NCI-H460 (cell line): Measurements from ENCODE around the gene EGFL8. TPM values are rescaled to one million over a fixed set of nuclear protein-coding genes. Genes with fewer than 3 reads are reported as not detected.
"Not testable (repeated sequence)": the region's sequence is repeated elsewhere in the genome, so short reads cannot be mapped to it uniquely, and the experiment has no call there.

ENCODE experiments used
- DNase-seq: peaks from one replicate; pipeline ENCODE4 v3.0.0-alpha.2; 2016; ENCODE audit warnings: low read depth; ENCODE audit errors: extremely low read depth
- total RNA-seq: library from RNA; depleted of rRNA; stranded (reverse); fragments of >200 nt; shearing (Covaris generic); gene quantifications from 2 replicates; pipeline ENCODE4 v1.2.3, GENCODE V29; 2014

The EGFL8 gene
- total RNA-seq, 1 experiment from 2014 or later, result 6.0 TPM

- DNase-seq, result peak; percentile 27
Observed at GRCh38 chr6:32194825-32195651, 30.6 kb downstream of the EGFL8 start.

GRCh38 chr6:32195652-32195901, 31.2 kb downstream of the EGFL8 start:
- peak; percentile 99 for DNase-seq

- peak; percentile 73 for DNase-seq
Observed at GRCh38 chr6:32195902-32196681, 31.7 kb downstream of the EGFL8 start.

GRCh38 chr6:32196682-32197616, 32.6 kb downstream of the EGFL8 start:
- DNase-seq, result no peak

- DNase-seq, result no peak
Observed at GRCh38 chr6:32198345-32198696, 33.9 kb downstream of the EGFL8 start.

- DNase-seq, result no peak
Observed at GRCh38 chr6:32198866-32199265, 34.5 kb downstream of the EGFL8 start.

GRCh38 chr6:32200711-32201475, 36.5 kb downstream of the EGFL8 start:
- DNase-seq, result no peak

- DNase-seq, result no peak
Observed at GRCh38 chr6:32202186-32202585, 37.8 kb downstream of the EGFL8 start.

GRCh38 chr6:32203426-32204267, 39.3 kb downstream of the EGFL8 start:
- no peak for DNase-seq

- no peak for DNase-seq
Observed at GRCh38 chr6:32204268-32204715, 39.9 kb downstream of the EGFL8 start.

GRCh38 chr6:32208996-32209395, 44.6 kb downstream of the EGFL8 start:
- DNase-seq, result no peak

- no peak for DNase-seq
Observed at GRCh38 chr6:32210191-32210601, 45.8 kb downstream of the EGFL8 start.

- not testable (repeated sequence) for DNase-seq
Observed at GRCh38 chr6:32211432-32211831, 47.0 kb downstream of the EGFL8 start.

- DNase-seq, result no peak
Observed at GRCh38 chr6:32212076-32212760, 47.8 kb downstream of the EGFL8 start.

GRCh38 chr6:32213649-32214048, 49.3 kb downstream of the EGFL8 start:
- no peak for DNase-seq

GRCh38 chr6:32214126-32214525, 49.7 kb downstream of the EGFL8 start:
- no peak for DNase-seq

GRCh38 chr6:32215617-32216016, 51.2 kb downstream of the EGFL8 start:
- no peak for DNase-seq

GRCh38 chr6:32216285-32216684, 51.9 kb downstream of the EGFL8 start:
- no peak for DNase-seq

- no peak for DNase-seq
Observed at GRCh38 chr6:32216998-32217397, 52.6 kb downstream of the EGFL8 start.
